Lower leg skin (tissue), 3 donors: ENCODE measurements around the gene LDB3.

Experiments used
- POLR2A ChIP-seq, 2 donors: fragments of 450-650 bp; IDR thresholded peaks; one replicate each; pipeline ENCODE4 v1.6.1; 2016 to 2017; ENCODE audit warnings: antibody characterized with exemption in 2 of 2, mild to moderate bottlenecking in 1 of 2, moderate library complexity in 1 of 2
- TF ChIP-seq, protein P1 (sequence below), 3 donors: fragments of 450-650 bp; IDR thresholded peaks; one replicate each; pipeline ENCODE4 v1.5.1; 2016; ENCODE audit warnings: antibody characterized with exemption in 3 of 3, mild to moderate bottlenecking in 3 of 3, moderate library complexity in 2 of 3

DNA sequence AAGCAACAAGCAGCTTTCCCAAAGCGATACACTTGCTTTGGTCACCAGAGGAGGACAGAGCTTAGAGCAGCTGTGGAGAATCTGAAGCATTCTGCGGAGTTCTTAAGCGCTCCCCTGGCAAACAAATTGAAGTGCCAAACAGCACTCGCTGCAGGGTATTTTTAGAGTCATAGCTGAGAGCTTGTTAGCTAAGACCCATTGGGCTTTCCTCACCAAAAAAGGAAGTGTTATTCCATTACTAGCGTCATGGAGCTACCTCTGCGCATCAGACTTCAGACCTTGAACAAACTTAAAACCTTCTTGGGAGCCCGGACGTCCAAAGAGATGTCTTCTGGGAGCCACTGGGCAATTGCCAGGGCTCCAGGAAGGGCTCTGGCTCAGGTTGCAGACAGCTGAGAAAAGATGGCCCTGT is 65.0 kb downstream of the LDB3 start:
- TF ChIP-seq, protein P1, sequence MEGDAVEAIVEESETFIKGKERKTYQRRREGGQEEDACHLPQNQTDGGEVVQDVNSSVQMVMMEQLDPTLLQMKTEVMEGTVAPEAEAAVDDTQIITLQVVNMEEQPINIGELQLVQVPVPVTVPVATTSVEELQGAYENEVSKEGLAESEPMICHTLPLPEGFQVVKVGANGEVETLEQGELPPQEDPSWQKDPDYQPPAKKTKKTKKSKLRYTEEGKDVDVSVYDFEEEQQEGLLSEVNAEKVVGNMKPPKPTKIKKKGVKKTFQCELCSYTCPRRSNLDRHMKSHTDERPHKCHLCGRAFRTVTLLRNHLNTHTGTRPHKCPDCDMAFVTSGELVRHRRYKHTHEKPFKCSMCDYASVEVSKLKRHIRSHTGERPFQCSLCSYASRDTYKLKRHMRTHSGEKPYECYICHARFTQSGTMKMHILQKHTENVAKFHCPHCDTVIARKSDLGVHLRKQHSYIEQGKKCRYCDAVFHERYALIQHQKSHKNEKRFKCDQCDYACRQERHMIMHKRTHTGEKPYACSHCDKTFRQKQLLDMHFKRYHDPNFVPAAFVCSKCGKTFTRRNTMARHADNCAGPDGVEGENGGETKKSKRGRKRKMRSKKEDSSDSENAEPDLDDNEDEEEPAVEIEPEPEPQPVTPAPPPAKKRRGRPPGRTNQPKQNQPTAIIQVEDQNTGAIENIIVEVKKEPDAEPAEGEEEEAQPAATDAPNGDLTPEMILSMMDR (IDR thresholded peaks at IDR 0.05): no peak
- TF ChIP-seq POLR2A (IDR thresholded peaks at IDR 0.05): no peak
